ENCODE data around the gene PPP1R13B.

DNA sequence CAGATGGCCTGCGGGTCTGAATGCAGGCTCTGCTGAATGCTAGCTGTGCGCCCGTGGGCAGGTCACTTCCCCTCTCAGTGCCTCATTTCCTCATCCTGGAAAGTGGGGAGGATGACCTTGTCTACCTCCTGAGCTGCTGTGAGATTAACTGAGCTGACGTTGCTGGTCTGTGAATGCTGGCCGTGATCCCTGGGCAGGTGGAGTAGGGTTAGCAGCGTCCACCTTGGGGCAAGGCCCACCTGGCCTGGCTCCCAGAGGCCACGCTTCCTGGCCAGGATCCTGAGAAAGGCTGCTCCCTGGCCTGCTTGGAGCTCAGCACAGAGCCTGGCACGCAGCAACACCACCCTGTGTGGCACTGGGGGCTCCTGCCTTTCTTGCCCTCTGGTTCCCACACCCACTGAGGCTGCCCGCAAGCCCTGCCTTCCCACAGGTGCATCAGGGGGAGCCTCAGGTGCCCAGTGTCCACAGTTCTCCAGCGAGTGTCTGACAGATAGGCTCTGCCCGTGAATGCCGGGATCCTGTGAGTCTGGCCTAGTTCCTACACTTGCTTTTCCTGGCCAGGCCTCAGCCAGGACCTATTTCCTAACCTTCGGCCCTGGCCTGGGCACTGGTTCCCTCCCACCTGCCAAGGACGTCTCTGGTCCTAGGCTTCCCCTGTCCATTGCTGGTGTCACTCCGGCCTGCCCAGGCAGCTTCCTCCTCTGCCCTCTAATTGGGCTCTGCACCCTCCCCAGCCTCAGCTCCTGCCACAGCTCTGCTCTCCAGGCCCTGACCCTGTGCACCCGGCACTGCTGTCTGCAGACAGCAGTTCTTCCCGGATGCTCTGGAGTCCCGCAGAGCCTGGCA, 43.7 kb upstream of the PPP1R13B start:
- TF ChIP-seq POLR2AphosphoS5 (IDR thresholded peaks at IDR 0.05; ENCODE audit: low read depth, low read length) (no peak), SIN3A (IDR thresholded peaks at IDR 0.05; ENCODE audit: borderline replicate concordance, insufficient read depth, low read length) (no peak)
